Stimulated activated CD8-positive, alpha-beta memory T cell treated with anti-CD3 and anti-CD28 coated beads, Interleukin-4, amount 100 ng/mL, for 1 hour (primary cell): Measurements from ENCODE around the gene SLAMF8.

Source experiments
- DNase-seq, 2 donors: peaks; one replicate each; pipeline ENCODE4 v3.0.0-alpha.2; 2020; ENCODE audit warnings: low read depth in 2 of 2, low spot score in 1 of 2

Gene SLAMF8

DNA sequence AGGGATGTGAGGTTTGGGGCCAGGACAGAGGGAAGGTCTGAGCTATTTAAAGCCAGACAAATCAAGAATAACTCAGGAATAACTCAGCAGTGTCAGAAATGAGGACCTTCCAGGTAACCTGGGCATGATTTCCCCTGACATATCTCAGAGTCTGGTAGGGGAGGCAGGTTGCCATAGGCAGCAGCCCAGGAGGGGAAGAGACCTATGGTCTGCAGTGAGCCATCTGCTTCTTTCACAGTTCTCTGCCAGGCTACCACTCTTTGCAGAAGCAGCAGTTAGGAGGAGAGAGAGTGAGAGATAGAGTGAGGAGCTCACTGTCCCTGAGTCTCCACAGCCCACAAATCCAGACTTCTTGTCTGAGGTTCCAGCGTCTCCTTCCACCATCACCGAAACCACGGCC, 42.1 kb downstream of the SLAMF8 start:
- DNase-seq, result no peak

GRCh38 chr1:159869173-159869572, 42.5 kb downstream of the SLAMF8 start:
- no peak for DNase-seq

DNA sequence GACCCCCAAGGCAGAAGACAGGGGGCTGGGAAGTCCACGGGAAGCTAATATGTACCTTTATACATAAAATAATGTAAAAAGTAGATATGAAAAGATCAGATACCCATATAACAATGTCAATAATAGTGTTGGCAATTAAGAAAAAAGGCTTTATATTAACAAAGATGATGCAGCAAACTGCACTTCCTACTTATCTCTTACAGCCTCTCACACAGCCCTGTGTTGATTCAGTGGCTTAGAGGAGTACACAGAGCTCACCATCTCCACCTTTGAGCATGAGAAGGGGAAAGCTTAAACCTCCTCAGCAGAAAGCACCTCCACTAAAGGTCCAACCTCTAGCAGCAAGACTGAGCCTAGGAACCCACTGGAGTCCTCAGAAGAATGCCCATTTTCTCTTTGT, 42.9 kb downstream of the SLAMF8 start:
- no peak for DNase-seq

DNA sequence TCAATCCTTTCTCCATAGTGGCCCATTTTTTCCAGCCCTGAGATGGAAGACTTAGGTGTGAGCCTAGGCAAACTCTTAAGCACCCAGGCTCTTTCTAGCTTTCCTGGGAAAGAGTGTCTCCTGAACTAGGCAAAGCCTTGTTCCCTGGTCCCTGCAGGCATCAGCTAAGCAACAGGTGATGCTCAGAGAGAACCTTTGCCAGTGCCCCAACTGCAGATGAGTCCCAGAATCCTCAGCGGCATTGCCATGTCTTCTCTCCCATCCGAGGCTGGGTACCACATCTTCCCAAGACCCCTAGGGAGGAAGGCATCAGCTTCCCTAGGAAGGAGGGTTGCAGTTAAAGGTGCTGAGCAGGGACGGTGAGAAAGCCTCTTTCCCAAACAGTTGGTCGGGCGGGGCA, 44.0 kb downstream of the SLAMF8 start:
- no peak for DNase-seq

DNA sequence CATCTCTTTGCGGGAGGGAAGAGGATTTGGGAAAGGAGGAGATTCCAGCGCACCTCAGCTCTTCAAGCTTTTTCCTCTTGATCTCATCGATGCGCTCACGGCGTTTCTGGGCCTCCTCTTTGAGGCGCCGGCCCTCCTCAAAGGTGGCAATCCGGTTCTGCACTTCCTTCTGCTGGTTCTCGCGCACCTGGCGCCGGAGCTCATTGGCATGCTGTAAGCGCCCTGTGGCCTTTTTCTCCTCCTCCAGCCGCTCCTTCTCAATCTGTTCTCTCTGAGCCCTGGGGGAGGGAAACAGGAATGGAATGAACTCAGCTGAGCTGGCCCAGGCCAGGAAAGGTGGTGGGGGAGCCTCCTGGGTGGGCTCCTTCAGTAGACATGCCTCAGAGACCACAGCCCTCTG, 46.2 kb downstream of the SLAMF8 start:
- no peak for DNase-seq

- DNase-seq, result no peak
Measured at GRCh38 chr1:159873530-159874143, 47.0 kb downstream of the SLAMF8 start.

GRCh38 chr1:159877695-159878444, 51.2 kb downstream of the SLAMF8 start:
- no peak for DNase-seq

- no peak for DNase-seq
Measured at GRCh38 chr1:159879136-159879535, 52.5 kb downstream of the SLAMF8 start.

DNA sequence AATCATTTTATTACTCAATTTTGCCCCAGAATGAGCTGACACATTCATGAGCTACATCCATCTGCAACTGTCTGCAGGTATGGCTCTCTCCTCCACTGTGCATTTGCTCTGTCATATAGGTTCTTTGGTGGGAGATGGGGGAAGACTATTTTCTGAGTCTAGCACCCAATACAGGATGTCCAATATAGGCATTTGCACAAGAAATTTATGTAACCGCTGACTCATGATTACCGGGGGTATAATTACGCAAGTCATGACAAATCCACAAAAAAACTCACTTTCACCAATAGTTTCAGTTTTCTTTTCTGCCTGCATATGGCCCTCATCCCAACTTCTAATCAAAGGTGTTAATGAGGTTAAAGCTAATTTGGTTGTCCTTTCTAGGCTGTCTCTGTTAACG, 53.3 kb downstream of the SLAMF8 start:
- no peak for DNase-seq

DNA sequence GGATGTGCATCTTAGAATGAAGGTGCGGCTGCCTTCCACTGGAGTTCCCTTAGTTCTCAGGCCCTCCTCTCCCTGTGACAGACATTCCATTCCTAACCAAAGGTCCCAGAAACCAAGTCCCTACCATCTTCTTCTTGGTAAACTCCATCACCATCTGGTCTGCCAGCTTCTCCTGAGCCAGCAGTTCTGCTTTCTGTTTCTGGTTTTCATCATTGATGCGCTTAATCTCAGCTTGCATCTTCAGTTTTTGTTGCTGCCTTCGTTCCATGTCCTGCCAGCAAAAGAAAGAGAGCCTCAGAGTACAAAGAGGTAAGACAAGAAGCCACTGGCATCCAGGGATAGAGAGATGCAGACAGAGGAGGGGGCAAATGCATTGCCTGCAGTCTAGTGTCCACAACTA, 53.8 kb downstream of the SLAMF8 start:
- DNase-seq, result no peak

- DNase-seq, result no peak
Measured at GRCh38 chr1:159881622-159882526, 55.2 kb downstream of the SLAMF8 start.

- DNase-seq, result no peak
Measured at GRCh38 chr1:159882527-159882862, 55.8 kb downstream of the SLAMF8 start.

- no peak for DNase-seq
Measured at GRCh38 chr1:159883134-159883533, 56.5 kb downstream of the SLAMF8 start.

DNA sequence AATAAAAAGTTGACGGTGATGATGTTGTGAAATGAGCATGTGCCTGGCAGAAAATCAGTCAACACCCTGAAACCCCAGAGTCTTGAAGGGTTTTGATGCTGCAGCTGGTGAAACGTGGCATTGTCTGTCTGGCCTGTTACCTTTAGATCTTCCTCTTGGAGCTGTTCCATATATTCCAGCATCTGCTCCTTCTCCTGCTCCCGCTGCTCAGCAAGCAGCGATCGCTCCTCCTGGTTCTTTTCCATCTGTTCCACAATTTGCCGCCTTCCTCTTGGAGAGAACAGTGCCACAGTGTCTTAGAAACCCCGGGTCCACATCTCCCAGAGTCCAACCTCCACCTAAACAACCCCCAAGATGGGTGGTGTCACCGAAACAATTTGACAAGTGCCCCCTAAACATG, 57.6 kb downstream of the SLAMF8 start:
- DNase-seq, result no peak
